HCT116 (cell line): ENCODE results near the gene SPATS1.
"Not testable (repeated sequence)": the region's sequence is repeated elsewhere in the genome, so short reads cannot be mapped to it uniquely, and the experiment has no call there.

ENCODE experiments used
- CBX3 ChIP-seq: IDR thresholded peaks from 2 replicates; pipeline ENCODE4 v1.6.1; 2012; ENCODE audit warnings: low read depth
- CTCF ChIP-seq, 3 experiments: fragments of 200-600 bp in 1 of 3; sonication (generic) in 1 of 3; IDR thresholded peaks in 2 of 3; conservative IDR thresholded peaks in 1 of 3; 2 replicates each; pipeline ENCODE4 v1.5.1; 2012 to 2017; ENCODE audit warnings: low read depth in 2 of 3, low read length in 2 of 3, antibody characterized with exemption in 1 of 3, borderline replicate concordance in 1 of 3, control low read depth in 1 of 3, mild to moderate bottlenecking in 1 of 3, mixed read lengths in 1 of 3, mixed run types in 1 of 3, moderate library complexity in 1 of 3; ENCODE audit not compliant: insufficient read depth in 1 of 3
- EGR1 ChIP-seq: IDR thresholded peaks from 2 replicates; pipeline ENCODE4 v1.6.1; 2012; ENCODE audit warnings: low read depth
- ELF1 ChIP-seq: IDR thresholded peaks from 2 replicates; pipeline ENCODE4 v1.6.1; 2012; ENCODE audit warnings: low read depth, borderline replicate concordance
- EZH2 ChIP-seq: fragments of 200-600 bp; sonication (generic); IDR thresholded peaks from 2 replicates; pipeline ENCODE4 v1.6.1; 2017; ENCODE audit warnings: antibody characterized with exemption, mixed run types
- MAX ChIP-seq: IDR thresholded peaks from 2 replicates; pipeline ENCODE4 v1.6.1; 2012
- POLR2A ChIP-seq: IDR thresholded peaks from 2 replicates; pipeline ENCODE4 v1.7.0; 2011; ENCODE audit warnings: borderline replicate concordance; ENCODE audit not compliant: insufficient read depth, insufficient read length; ENCODE audit errors: extremely low read depth
- POLR2AphosphoS5 ChIP-seq: IDR thresholded peaks from 2 replicates; pipeline ENCODE4 v1.6.1; 2011; ENCODE audit warnings: mild to moderate bottlenecking, low read depth, low read length, moderate library complexity
- REST ChIP-seq: IDR thresholded peaks from 2 replicates; pipeline ENCODE4 v1.6.1; 2012; ENCODE audit warnings: low read depth
- YY1 ChIP-seq: IDR thresholded peaks from 2 replicates; pipeline ENCODE4 v1.6.1; 2011; ENCODE audit warnings: low read length, low read depth, moderate library complexity, mild to moderate bottlenecking; ENCODE audit not compliant: insufficient replicate concordance; ENCODE audit errors: extremely low read depth
- ZBTB33 ChIP-seq: IDR thresholded peaks from 2 replicates; pipeline ENCODE4 v1.6.1; 2011; ENCODE audit warnings: mild to moderate bottlenecking, low read length, moderate library complexity; ENCODE audit not compliant: insufficient replicate concordance; ENCODE audit errors: extremely low read depth
- ZFX ChIP-seq: fragments of 450-650 bp; IDR thresholded peaks from 2 replicates; pipeline ENCODE4 v1.6.1; 2017

- not testable (repeated sequence) for TF ChIP-seq EZH2; CTCF (IDR thresholded peaks at IDR 0.05 in 2 of 3, conservative IDR thresholded peaks at IDR 0.05 in 1 of 3; ENCODE audit: borderline replicate concordance in 1 of 3, insufficient read depth in 1 of 3, low read depth in 2 of 3, low read length in 2 of 3); EGR1; REST; ZBTB33; CBX3; MAX; ZFX; POLR2A; ELF1; YY1; POLR2AphosphoS5
These were observed 27.8 kb upstream of the SPATS1 start for GRCh38 chr6:44314657-44315056.
